Common myeloid progenitor, CD34-positive (primary cell): ENCODE measurements around the gene PDE6H.

ENCODE experiments used
- CTCF ChIA-PET: fragments of 350-600 bp; sonication (Branson Sonifier 250); formaldehyde crosslinking; loops from one replicate; lab custom pipeline; 2021; ENCODE audit warnings: antibody characterized with exemption; lab: Charles Lee
- POLR2A ChIA-PET: fragments of 350-600 bp; sonication (Branson Sonifier 250); formaldehyde crosslinking; loops from one replicate; lab custom pipeline; 2021; ENCODE audit warnings: antibody characterized with exemption; lab: Charles Lee
- DNase-seq, 3 donors: peaks; one replicate each; pipeline versions ENCODE4 v3.0.0 to v3.0.0-alpha.2; 2013
- H3K27ac ChIP-seq, 2 experiments: 1 replicate in 1 of 2; 2 replicates in 1 of 2; pipeline ENCODE4 v1.7.0; 2013; ENCODE audit warnings: inconsistent platforms in 2 of 2, low read length in 2 of 2, mild to moderate bottlenecking in 2 of 2, low read depth in 1 of 2, moderate library complexity in 1 of 2; ENCODE audit not compliant: severe bottlenecking in 2 of 2, insufficient read depth in 1 of 2, poor library complexity in 1 of 2
- H3K27me3 ChIP-seq, 5 experiments: replicated peaks in 2 of 5; 1 replicate in 3 of 5; 2 replicates in 2 of 5; pipeline versions ENCODE4 v1.6.1 to v1.7.0; 2013; ENCODE audit warnings: low read length in 4 of 5, mild to moderate bottlenecking in 2 of 5, moderate library complexity in 2 of 5, inconsistent platforms in 1 of 5; ENCODE audit not compliant: insufficient read depth in 5 of 5, control insufficient read depth in 4 of 5
- H3K36me3 ChIP-seq, 4 experiments: 1 replicate in 2 of 4; 2 replicates in 2 of 4; pipeline versions ENCODE4 v1.6.1 to v1.7.0; 2013; ENCODE audit warnings: low read length in 3 of 4, control low read depth in 1 of 4, mild to moderate bottlenecking in 1 of 4; ENCODE audit not compliant: control insufficient read depth in 4 of 4, insufficient read depth in 4 of 4
- H3K4me1 ChIP-seq, 4 experiments: 1 replicate in 3 of 4; 2 replicates in 1 of 4; pipeline versions ENCODE4 v1.6.1 to v1.7.1; 2013; ENCODE audit warnings: low read length in 3 of 4, mild to moderate bottlenecking in 3 of 4, control low read depth in 1 of 4, inconsistent platforms in 1 of 4, moderate library complexity in 1 of 4; ENCODE audit not compliant: control insufficient read depth in 4 of 4, insufficient read depth in 4 of 4; ENCODE audit errors: control extremely low read depth in 1 of 4
- H3K4me3 ChIP-seq, 7 experiments: 1 replicate in 4 of 7; 2 replicates in 3 of 7; pipeline versions ENCODE4 v1.5.1 to v1.7.0; 2013; ENCODE audit warnings: mild to moderate bottlenecking in 7 of 7, low read length in 6 of 7, moderate library complexity in 6 of 7, inconsistent platforms in 2 of 7, low read depth in 2 of 7, control low read depth in 1 of 7; ENCODE audit not compliant: insufficient read depth in 4 of 7, control insufficient read depth in 1 of 7; ENCODE audit errors: extremely low read depth in 1 of 7
- H3K9me3 ChIP-seq, 5 experiments: 1 replicate in 4 of 5; 2 replicates in 1 of 5; pipeline versions ENCODE4 v1.6.1 to v1.7.1; 2013; ENCODE audit warnings: low read length in 4 of 5, mild to moderate bottlenecking in 2 of 5, inconsistent platforms in 1 of 5, low read depth in 1 of 5, moderate library complexity in 1 of 5; ENCODE audit not compliant: control insufficient read depth in 4 of 5, insufficient read depth in 2 of 5; ENCODE audit errors: control extremely low read depth in 1 of 5
- WGBS: methylation state at CpG from one replicate; pipeline ENCODE4 v1.1.5; 2013; ENCODE audit not compliant: insufficient coverage; 5-methylcytosine and 5-hydroxymethylcytosine counted together

The PDE6H gene

DNA sequence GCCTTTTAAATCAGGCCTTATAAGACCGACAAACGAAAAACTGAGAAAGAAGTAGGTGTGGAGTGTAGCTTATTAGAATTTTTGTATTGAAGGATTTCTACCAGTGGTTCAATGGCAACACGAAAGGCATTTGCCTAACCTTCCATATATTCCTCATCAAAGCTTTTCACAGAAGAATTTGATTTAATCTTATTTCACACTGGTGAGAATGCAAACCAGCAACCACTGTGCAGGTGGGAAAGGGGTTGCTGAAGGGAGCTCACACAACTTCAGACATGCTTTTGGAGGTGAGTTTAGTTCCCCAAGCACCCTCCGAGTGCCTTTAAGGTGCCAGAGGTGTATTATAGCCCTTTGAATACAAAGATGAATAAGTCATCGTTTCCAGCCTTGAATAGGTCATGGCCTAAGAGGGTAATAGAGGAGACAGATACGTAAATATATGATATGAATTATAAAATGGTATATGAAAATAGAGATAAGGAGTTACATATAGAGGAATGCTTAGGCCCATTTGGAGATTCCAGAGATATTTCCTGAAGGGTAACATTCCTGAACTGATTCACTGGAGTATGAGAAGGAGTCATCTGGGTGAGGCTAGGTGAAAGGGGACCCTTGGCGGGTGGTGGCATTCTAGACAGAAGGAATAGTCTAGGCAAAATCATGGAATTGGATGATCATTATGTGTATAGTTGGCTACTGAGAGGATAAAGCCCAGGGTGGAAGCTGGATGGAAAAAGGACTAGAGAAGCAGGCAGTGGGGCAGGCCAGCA is 40.9 kb upstream of the PDE6H start:
- CTCF ChIA-PET, result interaction anchor here (0.7 to 1.2 kb wide), 4 partner anchors 8 to 72 kb away, joined by 3 read pairs; no protein-coding TSS in a partner anchor
- Histone ChIP-seq H3K4me3 (no peak overlapping the region), H3K4me1 (peaks cover 0 to 5% (median 2%) of the 10 kb centered on the region in 4 experiments), H3K27ac (no peak overlapping the region), H3K27me3 (no peaks in the 10 kb centered on the region), H3K9me3 (no peaks in the 10 kb centered on the region), H3K36me3 (peaks cover 2 to 11% (median 10%) of the 10 kb centered on the region in 4 experiments)
- POLR2A ChIA-PET, result interaction anchor here (0.6 to 1.0 kb wide), 2 partner anchors 8 to 559 kb away, joined by 3 to 4 read pairs; no protein-coding TSS in a partner anchor
- DNase-seq, result no peak
- WGBS, result 94% methylated on average over 4 of the region's 7 CpGs

DNA sequence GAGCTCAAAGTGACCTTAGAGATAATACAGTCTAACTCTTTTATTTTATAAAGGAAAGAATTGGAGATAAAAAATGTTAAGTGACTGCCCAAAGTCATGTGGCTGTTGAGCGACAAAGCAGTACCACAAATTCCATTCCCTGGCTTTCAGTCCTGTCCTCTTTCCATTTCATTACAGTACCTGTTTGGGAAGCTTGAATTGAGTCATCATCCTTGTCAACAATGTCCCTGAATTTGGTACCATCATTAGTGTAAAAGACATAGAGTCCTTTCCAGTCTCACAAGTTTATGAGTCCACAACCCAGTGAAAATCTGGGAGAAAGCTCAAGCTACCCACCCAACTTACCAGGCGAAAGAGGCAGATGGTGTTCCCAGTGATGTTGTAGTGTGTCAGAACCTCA is 38.3 kb upstream of the PDE6H start:
- POLR2A ChIA-PET, result no interaction called here
- no peak overlapping the region for H3K27ac ChIP-seq
- no peak for DNase-seq
- no peak overlapping the region for H3K4me3 ChIP-seq
- no peaks in the 10 kb centered on the region for H3K27me3 ChIP-seq
- H3K36me3 ChIP-seq, result peaks cover 8 to 12% (median 10%) of the 10 kb centered on the region in 4 experiments
- peaks cover 4 to 9% (median 6%) of the 10 kb centered on the region in 4 experiments for H3K4me1 ChIP-seq
- CTCF ChIA-PET, result interaction anchor here (1.2 to 2.3 kb wide), 5 partner anchors 10 to 88 kb away, joined by 3 to 7 read pairs (median 5); no protein-coding TSS in a partner anchor
- WGBS, result 93% methylated on average over 2 of the region's 2 CpGs
- no peaks in the 10 kb centered on the region for H3K9me3 ChIP-seq

DNA sequence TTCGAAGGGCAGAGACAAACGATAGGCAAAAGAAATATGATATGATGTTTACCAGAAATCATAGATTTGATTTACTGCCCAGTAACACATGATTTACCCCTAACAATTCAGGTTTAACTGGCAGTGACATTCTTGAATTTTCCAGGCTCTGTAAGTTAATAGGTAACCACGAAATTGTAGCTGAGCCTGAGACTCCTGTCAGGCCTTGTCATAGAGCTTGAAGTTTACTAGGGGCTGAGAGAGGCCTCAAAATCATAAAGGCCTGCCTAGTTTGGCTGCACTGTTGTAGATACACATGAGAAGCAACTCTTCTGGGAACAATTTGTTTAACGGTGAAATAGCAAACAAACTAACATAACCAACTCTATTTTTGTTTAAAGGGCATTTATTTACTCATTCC is 37.8 kb upstream of the PDE6H start:
- no peak for DNase-seq
- Histone ChIP-seq H3K4me3 (no peak overlapping the region), H3K27me3 (no peaks in the 10 kb centered on the region), H3K4me1 (peaks cover 4 to 9% (median 7%) of the 10 kb centered on the region in 4 experiments), H3K27ac (no peak overlapping the region), H3K9me3 (no peaks in the 10 kb centered on the region), H3K36me3 (peaks cover 8 to 12% (median 10%) of the 10 kb centered on the region in 4 experiments)
- WGBS, result 57% methylated on average over 1 of the region's 4 CpGs
- ChIA-PET CTCF (interaction anchor here (1.2 to 4.8 kb wide), 5 partner anchors 13 to 89 kb away, joined by 4 to 30 read pairs (median 6); no protein-coding TSS in a partner anchor), POLR2A (no interaction called here)

DNA sequence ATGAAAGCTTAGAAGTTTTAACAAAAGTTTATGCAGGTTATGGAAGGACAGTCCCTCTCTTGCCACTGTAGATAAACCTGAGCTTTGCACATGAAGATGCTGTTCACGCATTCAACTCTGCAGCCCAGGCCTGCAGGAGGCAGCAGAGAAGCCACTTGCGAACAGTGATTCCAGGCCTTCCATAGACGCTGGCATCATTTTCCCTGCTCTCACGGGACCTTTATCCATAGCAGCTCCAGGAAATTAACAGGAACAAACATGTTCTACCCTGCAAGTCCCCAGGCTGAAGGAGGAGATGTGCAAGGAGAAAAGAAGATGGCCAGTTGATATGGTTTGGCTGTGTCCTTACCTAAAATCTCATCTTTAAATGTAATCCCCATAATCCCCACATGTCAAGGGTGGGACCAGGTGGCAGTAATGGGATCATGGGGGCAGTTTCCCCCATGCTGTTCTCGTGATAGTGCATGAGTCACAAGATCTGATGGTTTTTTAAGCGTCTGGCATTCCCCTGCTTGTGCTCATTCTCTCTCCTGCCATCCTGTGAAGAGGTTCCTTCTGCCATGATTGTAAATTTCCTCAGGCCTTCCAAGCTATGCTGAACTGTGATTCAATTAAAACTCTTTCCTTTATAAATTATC is 36.5 kb upstream of the PDE6H start:
- POLR2A ChIA-PET, result no interaction called here
- DNase-seq, result no peak
- 93% methylated on average over 6 of the region's 6 CpGs for WGBS

DNA sequence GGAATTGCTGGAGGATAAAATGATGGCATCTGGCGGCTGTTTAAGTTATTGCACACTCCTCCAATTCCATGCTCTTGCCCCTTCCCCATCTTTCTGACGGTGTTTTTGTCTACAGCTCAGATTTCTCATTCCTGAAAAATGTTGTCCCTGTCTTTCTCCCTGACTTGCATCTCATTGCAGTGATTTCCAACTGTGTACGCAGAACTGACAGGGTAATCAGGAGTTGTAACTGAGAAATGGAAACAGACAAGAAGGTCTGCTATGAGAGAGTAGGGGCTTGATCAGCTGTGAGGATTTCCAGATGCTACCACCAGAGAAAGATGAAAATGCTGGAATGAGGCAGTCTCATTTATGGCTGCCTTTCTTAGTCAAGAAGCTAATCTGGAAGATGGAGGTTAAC is 35.8 kb upstream of the PDE6H start:
- no peaks in the 10 kb centered on the region for H3K27me3 ChIP-seq
- peaks cover 13 to 21% (median 17%) of the 10 kb centered on the region in 4 experiments for H3K36me3 ChIP-seq
- DNase-seq, result no peak
- 100% methylated on average over 2 of the region's 3 CpGs for WGBS
- no peaks in the 10 kb centered on the region for H3K9me3 ChIP-seq
- POLR2A ChIA-PET, result interaction anchor here (1.0 kb wide), 1 partner anchor 12 kb away, joined by 3 read pairs; no protein-coding TSS in a partner anchor
- CTCF ChIA-PET, result interaction anchor here (0.9 to 4.8 kb wide), 18 partner anchors 9 to 285 kb away, joined by 3 to 30 read pairs (median 4); no protein-coding TSS in a partner anchor
- H3K4me1 ChIP-seq, result peaks cover 4 to 9% (median 7%) of the 10 kb centered on the region in 4 experiments
- H3K4me3 ChIP-seq, result no peak overlapping the region
- H3K27ac ChIP-seq, result no peak overlapping the region

More for the DNA sequence above, 36.5 kb upstream of the PDE6H start:
- CTCF ChIA-PET, result interaction anchor here (0.7 to 4.8 kb wide), 17 partner anchors 8 to 130 kb away, joined by 3 to 30 read pairs (median 4); no protein-coding TSS in a partner anchor
- Histone ChIP-seq H3K4me1 (peaks cover 4 to 9% (median 7%) of the 10 kb centered on the region in 4 experiments), H3K36me3 (peaks cover 14 to 18% (median 16%) of the 10 kb centered on the region in 4 experiments), H3K9me3 (no peaks in the 10 kb centered on the region), H3K4me3 (no peak overlapping the region), H3K27me3 (no peaks in the 10 kb centered on the region), H3K27ac (no peak overlapping the region)

DNA sequence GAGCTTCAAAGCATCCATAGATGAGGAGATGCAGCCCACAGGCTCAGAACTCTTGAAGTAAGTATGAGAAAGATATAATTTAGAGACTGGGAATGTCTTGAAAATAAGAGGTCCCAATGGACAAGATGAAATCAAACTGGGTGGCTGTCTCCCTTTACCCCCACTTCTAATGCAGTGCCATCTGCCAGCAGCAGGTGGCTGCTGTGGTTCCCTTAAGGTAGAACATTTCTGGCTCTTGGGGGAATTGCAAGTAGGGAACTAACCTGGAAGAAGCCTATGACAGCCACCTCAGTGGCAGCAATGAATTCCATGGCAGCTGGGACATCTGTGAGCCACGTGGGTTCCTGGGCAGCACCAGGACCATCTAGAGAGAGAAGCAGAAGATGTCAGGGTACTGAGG is 35.2 kb upstream of the PDE6H start:
- Histone ChIP-seq H3K36me3 (peaks cover 16 to 22% (median 21%) of the 10 kb centered on the region in 4 experiments), H3K4me1 (peaks cover 4 to 9% (median 7%) of the 10 kb centered on the region in 4 experiments), H3K4me3 (no peak overlapping the region), H3K9me3 (no peaks in the 10 kb centered on the region), H3K27me3 (no peaks in the 10 kb centered on the region), H3K27ac (no peak overlapping the region)
- 86% methylated on average over 1 of the region's 1 CpG for WGBS
- ChIA-PET CTCF (interaction anchor here (0.7 to 4.8 kb wide), 18 partner anchors 8 to 285 kb away, joined by 3 to 30 read pairs (median 4); partner anchors contain the start of gene ARHGDIB), POLR2A (interaction anchor here (0.8 to 1.0 kb wide), 2 partner anchors 11 to 23 kb away, joined by 3 read pairs; no protein-coding TSS in a partner anchor)
- DNase-seq, result peak in 2 of 3 donors; percentile 53 to 59
